ENCODE measurements around the gene HSD17B12. TPM values are rescaled to one million over a fixed set of nuclear protein-coding genes. Genes with fewer than 3 reads are reported as not detected.
"Not testable (repeated sequence)": the region's sequence is repeated elsewhere in the genome, so short reads cannot be mapped to it uniquely, and the experiment has no call there.

HSD17B12 gene
- total RNA-seq (2014; rRNA removed; shearing (Covaris generic)), result 76.9 and 96.9 TPM in 2 replicates

- peaks cover 15% of the 10 kb centered on the region for H3K36me3 ChIP-seq
- no peaks in the 10 kb centered on the region for H3K27me3 ChIP-seq (replicated peaks)
- no peaks in the 10 kb centered on the region for H3K9me3 ChIP-seq (replicated peaks)
- peak within 1 kb of the TSS; percentile 72 for H3K27ac ChIP-seq
- peaks cover 9% of the 10 kb centered on the region for H3K4me1 ChIP-seq (replicated peaks)
- H3K4me3 ChIP-seq, result peak within 1 kb of the TSS; percentile 67
- peak; percentile 99 to 100 for DNase-seq (ENCODE audit: low read depth in 1 of 2, low spot score in 2 of 2)
These were observed at the start of gene HSD17B12 for GRCh38 chr11:43680521-43681400. HSD17B12 (plus strand) TSS chr11:43680738; CDS start chr11:43680828, 90 bp downstream.

DNA sequence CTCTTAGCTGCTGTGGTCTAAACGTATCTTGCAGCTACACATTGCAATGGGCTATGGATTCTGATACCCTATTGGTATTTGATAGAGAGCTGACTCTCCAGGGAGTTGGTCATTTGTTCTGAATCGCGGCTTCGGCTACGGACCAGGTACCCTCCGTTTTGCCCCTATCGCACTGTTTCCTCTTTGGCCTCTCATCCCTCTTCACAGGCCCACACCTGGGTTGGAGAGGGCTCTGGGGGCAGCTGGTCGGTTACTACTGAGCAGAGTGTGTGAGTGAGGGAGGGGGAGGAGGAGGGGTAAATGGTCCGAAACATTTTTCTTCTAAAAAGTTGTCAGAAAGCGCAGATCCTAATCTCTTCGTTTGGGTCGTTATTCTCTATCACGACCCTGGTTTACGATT is 48.8 kb upstream of the HSD17B12 start:
- peaks cover 56% of the 10 kb centered on the region for H3K27me3 ChIP-seq (replicated peaks)
- no peaks in the 10 kb centered on the region for H3K36me3 ChIP-seq
- DNase-seq (ENCODE audit: low read depth in 1 of 2, low spot score in 2 of 2), result no peak
- H3K9me3 ChIP-seq (replicated peaks), result no peaks in the 10 kb centered on the region
- no peak overlapping the region for H3K27ac ChIP-seq
- no peak overlapping the region for H3K4me3 ChIP-seq
- no peaks in the 10 kb centered on the region for H3K4me1 ChIP-seq (replicated peaks)

DNA sequence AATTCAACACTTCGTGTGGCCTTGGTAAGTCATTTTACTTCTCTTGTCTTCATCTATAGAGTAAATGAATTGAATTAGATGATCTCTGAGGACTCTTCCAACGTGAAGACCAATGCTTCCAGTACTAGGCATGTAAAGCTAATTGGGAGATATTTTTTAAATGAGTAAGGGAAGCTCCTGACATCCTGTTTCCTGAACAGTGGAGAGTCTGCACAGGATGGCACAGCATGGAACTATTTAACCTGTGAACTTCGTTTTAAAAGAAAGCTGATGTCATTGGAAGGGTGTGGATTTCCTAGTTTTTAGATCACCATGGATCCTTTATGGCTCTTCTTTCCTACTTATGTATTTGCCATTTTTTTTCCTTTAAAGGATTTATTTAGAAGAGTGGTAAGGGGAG is 48.4 kb upstream of the HSD17B12 start:
- no peak for DNase-seq (ENCODE audit: low read depth in 1 of 2, low spot score in 2 of 2)
- Histone ChIP-seq H3K4me1 (replicated peaks) (no peaks in the 10 kb centered on the region), H3K27me3 (replicated peaks) (peaks cover 59% of the 10 kb centered on the region)

GRCh38 chr11:43638717-43639116 is 41.8 kb upstream of the HSD17B12 start:
- Histone ChIP-seq H3K4me3 (no peak overlapping the region), H3K4me1 (replicated peaks) (no peaks in the 10 kb centered on the region), H3K27ac (no peak overlapping the region), H3K27me3 (replicated peaks) (peaks cover 75% of the 10 kb centered on the region), H3K9me3 (replicated peaks) (no peaks in the 10 kb centered on the region), H3K36me3 (no peaks in the 10 kb centered on the region)
- no peak for DNase-seq (ENCODE audit: low read depth in 1 of 2, low spot score in 2 of 2)

More for the DNA sequence above, 48.4 kb upstream of the HSD17B12 start:
- H3K36me3 ChIP-seq, result no peaks in the 10 kb centered on the region
- no peak overlapping the region for H3K4me3 ChIP-seq
- no peak overlapping the region for H3K27ac ChIP-seq
- H3K9me3 ChIP-seq (replicated peaks), result no peaks in the 10 kb centered on the region

DNA sequence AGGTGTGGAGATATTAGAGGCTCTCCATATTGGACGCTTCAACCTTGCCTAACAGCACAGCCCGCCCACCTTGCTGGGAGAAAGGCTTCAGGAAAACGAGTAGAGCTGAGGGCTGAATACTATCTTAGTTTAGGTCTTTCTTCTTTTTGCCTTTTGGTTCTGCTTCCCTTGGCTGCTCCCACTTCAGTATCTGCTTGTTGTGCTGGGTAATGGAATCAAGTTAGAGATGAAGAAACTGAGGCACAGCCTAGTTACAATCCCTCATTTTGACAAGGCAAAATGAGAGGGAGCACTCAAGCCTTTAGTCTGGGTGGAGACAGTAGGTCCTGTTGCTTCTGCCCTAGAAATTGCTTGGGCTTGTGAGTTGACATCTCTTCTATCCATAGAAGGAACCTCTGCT is 41.3 kb upstream of the HSD17B12 start:
- H3K4me3 ChIP-seq, result no peak overlapping the region
- H3K36me3 ChIP-seq, result no peaks in the 10 kb centered on the region; the same call in 1 of the 2 replicates
- peaks cover 73% of the 10 kb centered on the region for H3K27me3 ChIP-seq (replicated peaks)
- no peak for DNase-seq (ENCODE audit: low read depth in 1 of 2, low spot score in 2 of 2)
- H3K4me1 ChIP-seq (replicated peaks), result no peaks in the 10 kb centered on the region
- no peak overlapping the region for H3K27ac ChIP-seq
- H3K9me3 ChIP-seq (replicated peaks), result no peaks in the 10 kb centered on the region

GRCh38 chr11:43639920-43640319 is 40.6 kb upstream of the HSD17B12 start:
- Histone ChIP-seq H3K27ac (no peak overlapping the region), H3K36me3 (no peaks in the 10 kb centered on the region; the same call in 1 of the 2 replicates), H3K4me1 (replicated peaks) (peaks cover 2% of the 10 kb centered on the region), H3K27me3 (replicated peaks) (peaks cover 67% of the 10 kb centered on the region), H3K9me3 (replicated peaks) (no peaks in the 10 kb centered on the region), H3K4me3 (no peak overlapping the region)
- DNase-seq (ENCODE audit: low read depth in 1 of 2, low spot score in 2 of 2), result no peak

GRCh38 chr11:43643898-43644620 is 36.5 kb upstream of the HSD17B12 start:
- Histone ChIP-seq H3K4me3 (peak overlapping the region; percentile 67), H3K9me3 (replicated peaks) (no peaks in the 10 kb centered on the region), H3K36me3 (no peaks in the 10 kb centered on the region; the same call in 1 of the 2 replicates), H3K4me1 (replicated peaks) (peaks cover 6% of the 10 kb centered on the region), H3K27me3 (replicated peaks) (peaks cover 40% of the 10 kb centered on the region), H3K27ac (peak overlapping the region; percentile 49)
- peak; percentile 86 to 90 for DNase-seq (ENCODE audit: low read depth in 1 of 2, low spot score in 2 of 2)

DNA sequence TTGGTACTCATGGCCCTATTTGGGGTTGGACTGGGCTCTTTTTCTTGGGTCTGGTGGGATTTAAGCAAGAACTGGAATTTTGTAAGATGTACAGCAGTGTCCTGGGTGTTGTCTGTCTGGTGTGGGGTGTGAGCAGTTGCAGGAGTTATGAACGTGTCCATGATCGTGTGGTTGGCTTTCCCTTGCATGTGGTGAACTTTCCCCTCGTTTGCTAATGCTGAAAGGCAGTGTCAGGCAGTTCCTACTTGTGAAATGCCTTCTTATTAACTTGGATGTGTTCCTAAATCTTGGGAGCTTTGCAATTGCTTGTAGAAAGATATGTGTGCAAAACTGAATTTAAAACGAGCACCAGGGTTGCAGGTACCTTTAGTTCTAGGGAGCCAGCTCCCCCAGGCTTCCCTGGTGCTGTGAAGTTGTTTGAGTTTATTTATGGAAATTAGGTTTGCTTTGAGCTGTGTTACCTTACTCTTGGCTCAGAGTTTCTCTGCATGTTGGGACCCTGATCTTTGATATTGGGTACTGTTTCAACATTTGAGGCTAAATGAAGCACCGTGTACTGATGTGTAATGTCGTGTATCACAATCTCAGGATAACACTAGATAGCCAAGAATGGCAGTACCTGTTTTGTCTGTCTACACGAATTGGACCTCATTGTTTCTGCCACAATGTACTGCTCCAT is 35.8 kb upstream of the HSD17B12 start:
- H3K27me3 ChIP-seq (replicated peaks), result peaks cover 33% of the 10 kb centered on the region
- H3K9me3 ChIP-seq (replicated peaks), result no peaks in the 10 kb centered on the region
- DNase-seq (ENCODE audit: low read depth in 1 of 2, low spot score in 2 of 2), result no peak
- H3K27ac ChIP-seq, result peak overlapping the region; percentile 49
- peaks cover 6% of the 10 kb centered on the region for H3K4me1 ChIP-seq (replicated peaks)
- H3K36me3 ChIP-seq, result peaks cover 4% of the 10 kb centered on the region; the same call in 1 of the 2 replicates
- peak overlapping the region; percentile 67 for H3K4me3 ChIP-seq

DNA sequence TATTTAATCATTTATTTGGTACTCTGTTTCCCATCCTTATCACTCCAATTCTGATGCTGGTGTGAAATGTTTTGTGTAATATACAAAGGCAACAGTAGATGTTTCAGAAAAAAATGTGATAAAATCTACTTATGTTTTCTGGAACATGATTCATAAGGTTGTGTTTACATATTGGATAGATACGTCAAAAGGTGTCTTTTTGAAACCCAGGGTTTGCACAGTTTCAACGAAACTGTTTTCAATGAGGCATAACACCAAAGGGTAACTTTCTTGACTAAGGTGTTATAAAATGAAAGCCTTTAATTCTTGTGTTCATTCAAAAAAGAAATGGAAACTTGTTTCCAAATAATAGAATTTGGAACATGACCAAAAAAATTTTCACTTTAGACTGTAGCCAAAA is 33.8 kb upstream of the HSD17B12 start:
- H3K4me3 ChIP-seq, result no peak overlapping the region
- peaks cover 6% of the 10 kb centered on the region for H3K4me1 ChIP-seq (replicated peaks)
- no peak for DNase-seq (ENCODE audit: low read depth in 1 of 2, low spot score in 2 of 2)

GRCh38 chr11:43648888-43649287 is 31.6 kb upstream of the HSD17B12 start:
- no peaks in the 10 kb centered on the region for H3K9me3 ChIP-seq (replicated peaks)

More for the DNA sequence above, 33.8 kb upstream of the HSD17B12 start:
- no peak overlapping the region for H3K27ac ChIP-seq
- H3K27me3 ChIP-seq (replicated peaks), result peaks cover 13% of the 10 kb centered on the region
- H3K36me3 ChIP-seq, result peaks cover 7% of the 10 kb centered on the region; the same call in 1 of the 2 replicates
- H3K9me3 ChIP-seq (replicated peaks), result no peaks in the 10 kb centered on the region

DNA sequence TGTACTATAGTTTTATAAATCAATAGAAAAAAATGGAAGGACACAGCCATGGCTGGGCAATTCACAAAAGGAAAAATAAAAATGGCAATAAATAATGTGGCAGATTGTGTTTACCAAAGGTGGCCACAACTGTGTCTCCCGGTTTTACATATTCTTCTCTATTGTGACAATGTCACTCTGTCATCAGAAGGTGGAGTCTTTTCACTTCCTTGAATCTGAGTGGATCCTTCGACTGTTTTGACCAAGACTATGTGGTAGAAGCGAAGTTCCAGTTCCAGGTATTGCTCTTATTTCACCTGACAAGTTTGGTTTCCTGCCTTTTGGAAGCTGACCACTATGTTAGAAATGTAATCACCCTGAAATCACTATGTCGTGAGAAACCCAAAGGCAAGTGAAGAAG is 31.0 kb upstream of the HSD17B12 start:
- DNase-seq (ENCODE audit: low read depth in 1 of 2, low spot score in 2 of 2), result no peak
- no peaks in the 10 kb centered on the region for H3K27me3 ChIP-seq (replicated peaks)
- no peaks in the 10 kb centered on the region for H3K9me3 ChIP-seq (replicated peaks)
- H3K4me1 ChIP-seq (replicated peaks), result peaks cover 6% of the 10 kb centered on the region
- H3K36me3 ChIP-seq, result 0 out of 2 replicates have a peak, but pooled peaks cover 7% of the 10 kb centered on the region
- H3K4me3 ChIP-seq, result no peak overlapping the region
- no peak overlapping the region for H3K27ac ChIP-seq

More at GRCh38 chr11:43648888-43649287, 31.6 kb upstream of the HSD17B12 start:
- peaks cover 6% of the 10 kb centered on the region for H3K4me1 ChIP-seq (replicated peaks)
- no peak for DNase-seq (ENCODE audit: low read depth in 1 of 2, low spot score in 2 of 2)
- no peak overlapping the region for H3K27ac ChIP-seq
- H3K36me3 ChIP-seq, result peaks cover 7% of the 10 kb centered on the region; the same call in 1 of the 2 replicates
- no peak overlapping the region for H3K4me3 ChIP-seq
- H3K27me3 ChIP-seq (replicated peaks), result no peaks in the 10 kb centered on the region

DNA sequence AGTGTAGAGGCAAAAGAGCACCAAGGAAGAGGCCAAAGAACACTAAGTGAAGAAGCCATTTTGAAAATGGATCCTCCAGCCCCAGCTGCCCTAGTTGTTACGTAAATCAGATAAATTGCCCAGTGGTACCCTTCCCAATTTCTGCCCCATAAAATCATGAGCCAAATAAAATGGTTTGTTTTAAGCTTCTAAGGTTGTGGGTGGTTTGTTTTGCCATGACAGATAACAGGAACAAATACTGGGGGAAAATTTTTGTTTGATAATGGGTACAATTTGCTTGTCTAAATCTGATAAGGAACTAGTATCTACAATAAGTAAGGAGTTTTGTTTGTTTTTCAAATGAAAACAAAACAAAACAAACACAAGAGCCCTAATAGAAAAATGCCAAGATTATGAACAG is 30.6 kb upstream of the HSD17B12 start:
- Histone ChIP-seq H3K27ac (no peak overlapping the region), H3K4me3 (no peak overlapping the region), H3K36me3 (0 out of 2 replicates have a peak, but pooled peaks cover 7% of the 10 kb centered on the region), H3K9me3 (replicated peaks) (no peaks in the 10 kb centered on the region), H3K27me3 (replicated peaks) (no peaks in the 10 kb centered on the region), H3K4me1 (replicated peaks) (peaks cover 4% of the 10 kb centered on the region)
- DNase-seq (ENCODE audit: low read depth in 1 of 2, low spot score in 2 of 2), result no peak

- DNase-seq (ENCODE audit: low read depth in 1 of 2, low spot score in 2 of 2); H3K4me1 ChIP-seq (replicated peaks); H3K4me3 ChIP-seq; H3K27ac ChIP-seq; H3K9me3 ChIP-seq (replicated peaks); H3K36me3 ChIP-seq: not testable (repeated sequence)
- H3K27me3 ChIP-seq (replicated peaks), result peaks cover 33% of the 10 kb centered on the region
These were observed 17.5 kb upstream of the HSD17B12 start for GRCh38 chr11:43663018-43663417.
